CD4-positive, alpha-beta T cell (primary cell): ENCODE results near the gene SPATA24. TPM values are rescaled to one million over a fixed set of nuclear protein-coding genes. Genes with fewer than 3 reads are reported as not detected.

ENCODE experiments used
- ATAC-seq: fragments of 200-7000 bp; cut with Tn5 transposase; one replicate; pipeline ENCODE4 v1.10.0; 2022; ENCODE audit warnings: mild to moderate bottlenecking; ENCODE audit not compliant: poor library complexity
- CTCF ChIA-PET: fragments of 350-600 bp; sonication (Branson Sonifier 250); formaldehyde crosslinking; loops from one replicate; lab custom pipeline; 2021; ENCODE audit warnings: antibody characterized with exemption, inconsistent platforms; lab: Charles Lee
- POLR2A ChIA-PET: fragments of 350-600 bp; sonication (Branson Sonifier 250); formaldehyde crosslinking; loops from one replicate; lab custom pipeline; 2021; ENCODE audit warnings: antibody characterized with exemption, inconsistent platforms; lab: Charles Lee
- DNase-seq, 14 experiments: peaks; one replicate each; pipeline ENCODE4 v3.0.0-alpha.2; 2013 to 2020; ENCODE audit warnings: mixed read lengths in 2 of 14
- H3K27ac ChIP-seq, 2 donors: one replicate each; pipeline versions ENCODE4 v1.5.1 to v1.7.0; 2013; ENCODE audit warnings: low read length in 2 of 2, low read depth in 1 of 2, mild to moderate bottlenecking in 1 of 2
- H3K27me3 ChIP-seq, 2 experiments: 1 replicate in 1 of 2; 2 replicates in 1 of 2; pipeline versions ENCODE4 v1.6.1 to v1.7.0; 2013; ENCODE audit warnings: low read length in 2 of 2, control low read depth in 1 of 2, mild to moderate bottlenecking in 1 of 2, moderate library complexity in 1 of 2; ENCODE audit not compliant: insufficient read depth in 2 of 2, control insufficient read depth in 1 of 2
- H3K36me3 ChIP-seq: one replicate; pipeline ENCODE4 v1.6.1; 2013; ENCODE audit warnings: low read length, control low read depth; ENCODE audit not compliant: insufficient read depth
- H3K4me1 ChIP-seq: one replicate; pipeline ENCODE4 v1.6.1; 2013; ENCODE audit warnings: low read length, control low read depth; ENCODE audit not compliant: insufficient read depth
- H3K4me3 ChIP-seq: one replicate; pipeline ENCODE4 v1.5.1; 2013; ENCODE audit warnings: mild to moderate bottlenecking, low read length, moderate library complexity
- H3K9me3 ChIP-seq, 2 experiments: 1 replicate in 1 of 2; 2 replicates in 1 of 2; pipeline versions ENCODE4 v1.6.1 to v1.7.0; 2013; ENCODE audit warnings: low read length in 2 of 2, mild to moderate bottlenecking in 2 of 2, control low read depth in 1 of 2, moderate library complexity in 1 of 2; ENCODE audit not compliant: control insufficient read depth in 1 of 2, insufficient read depth in 1 of 2
- H3K27ac Mint-ChIP-seq: one replicate; pipeline ENCODE4 v1.8.0; 2020; ENCODE audit warnings: mixed read lengths
- H3K27me3 Mint-ChIP-seq: one replicate; pipeline ENCODE4 v1.8.0; 2021; ENCODE audit warnings: mixed read lengths
- H3K36me3 Mint-ChIP-seq: one replicate; pipeline ENCODE4 v1.8.0; 2021; ENCODE audit warnings: low read depth, mixed read lengths
- H3K4me1 Mint-ChIP-seq: one replicate; pipeline ENCODE4 v1.8.0; 2021; ENCODE audit warnings: low read depth, mixed read lengths
- H3K4me3 Mint-ChIP-seq: one replicate; pipeline ENCODE4 v1.8.0; 2020; ENCODE audit warnings: mild to moderate bottlenecking, mixed read lengths
- H3K9me3 Mint-ChIP-seq: one replicate; pipeline ENCODE4 v1.8.0; 2020; ENCODE audit warnings: mixed read lengths
- CTCF ChIP-seq: fragments of 200-600 bp; IDR thresholded peaks from one replicate; pipeline ENCODE4 v1.8.0; 2022; ENCODE audit warnings: antibody characterized with exemption, mild to moderate bottlenecking
- intact Hi-C, 2 experiments: fragments of 100-400 bp; cut with DNase I in 1 of 2; cut with micrococcal nuclease in 1 of 2; formaldehyde crosslinking; loops; one replicate each; pipeline versions ENCODE4 v1.15.1 to v1.9.0; 2023 to 2025; cut with DNase I, micrococcal nuclease
- total RNA-seq, 174 experiments: library from RNA in 2 of 174; stranded (reverse) in 2 of 174; gene quantifications; one replicate each; pipeline ENCODE4 v1.2.3 and lab custom pipeline; 2021 to 2026

SPATA24 gene
- total RNA-seq, 2 experiments from 2014 or later = 3.0 to 3.9 TPM

- CTCF ChIA-PET = no interaction called here
- Mint-ChIP-seq H3K4me3 (no peak overlapping the region), H3K36me3 (peaks cover 5% of the 10 kb centered on the region), H3K27ac (no peak overlapping the region), H3K9me3 (no peaks in the 10 kb centered on the region), H3K27me3 (no peaks in the 10 kb centered on the region), H3K4me1 (peaks cover 24% of the 10 kb centered on the region)
- peaks cover 18% of the 10 kb centered on the region for H3K4me1 ChIP-seq
- no peaks in the 10 kb centered on the region for H3K9me3 ChIP-seq
- no peak for DNase-seq
- POLR2A ChIA-PET = no interaction called here
- no peak for TF ChIP-seq CTCF
- H3K4me3 ChIP-seq = no peak overlapping the region
- ATAC-seq = no peak
- no peak overlapping the region for H3K27ac ChIP-seq
- intact Hi-C loops = loop anchor here in 1 of 2 experiments (5.0 to 10.0 kb wide), 7 partner anchors 163 to 1065 kb away; partner anchors contain the start of genes CDC25C, CYSTM1, EGR1 and FAM53C
- peaks cover 4% of the 10 kb centered on the region for H3K36me3 ChIP-seq
- no peaks in the 10 kb centered on the region for H3K27me3 ChIP-seq
Measured at GRCh38 chr5:139399501-139400121, 4.3 kb downstream of the SPATA24 start.

GRCh38 chr5:139397921-139398320 is 6.0 kb downstream of the SPATA24 start:
- CTCF ChIA-PET = no interaction called here
- peaks cover 0 to 6% of the 10 kb centered on the region in 2 experiments for H3K27me3 ChIP-seq
- Mint-ChIP-seq H3K9me3 (no peaks in the 10 kb centered on the region), H3K27ac (no peak overlapping the region), H3K4me3 (no peak overlapping the region), H3K36me3 (no peaks in the 10 kb centered on the region), H3K27me3 (no peaks in the 10 kb centered on the region), H3K4me1 (peaks cover 11% of the 10 kb centered on the region)
- no peak for TF ChIP-seq CTCF
- ATAC-seq (no peak), DNase-seq (no peak)
- no peak overlapping the region for H3K4me3 ChIP-seq
- H3K9me3 ChIP-seq = no peaks in the 10 kb centered on the region
- POLR2A ChIA-PET = no interaction called here
- H3K4me1 ChIP-seq = peaks cover 20% of the 10 kb centered on the region
- no peak overlapping the region for H3K27ac ChIP-seq
- intact Hi-C loops = no loop called here
- peaks cover 4% of the 10 kb centered on the region for H3K36me3 ChIP-seq

GRCh38 chr5:139396691-139397090 is 7.2 kb downstream of the SPATA24 start:
- H3K27ac ChIP-seq = no peak overlapping the region
- Mint-ChIP-seq H3K9me3 (no peaks in the 10 kb centered on the region), H3K4me3 (no peak overlapping the region), H3K36me3 (no peaks in the 10 kb centered on the region), H3K27me3 (no peaks in the 10 kb centered on the region), H3K27ac (no peak overlapping the region), H3K4me1 (peaks cover 11% of the 10 kb centered on the region)
- no peaks in the 10 kb centered on the region for H3K9me3 ChIP-seq
- ATAC-seq = no peak
- peaks cover 0 to 6% of the 10 kb centered on the region in 2 experiments for H3K27me3 ChIP-seq
- TF ChIP-seq CTCF = no peak
- POLR2A ChIA-PET = interaction anchor here (0.7 kb wide), 1 partner anchor 55 kb away, joined by 3 read pairs; the partner anchor contains the start of gene PAIP2
- H3K4me1 ChIP-seq = peaks cover 27% of the 10 kb centered on the region
- CTCF ChIA-PET = no interaction called here
- peaks cover 4% of the 10 kb centered on the region for H3K36me3 ChIP-seq
- no peak overlapping the region for H3K4me3 ChIP-seq
- DNase-seq = no peak
- intact Hi-C loops = no loop called here
